Common myeloid progenitor, CD34-positive (primary cell): ENCODE measurements around the gene PI4KA.
A peak's percentile ranks its signal among the peaks of the same experiment; 100 is the strongest.

Experiments
- CTCF ChIA-PET: fragments of 350-600 bp; sonication (Branson Sonifier 250); formaldehyde crosslinking; loops from one replicate; lab custom pipeline; 2021; ENCODE audit warnings: antibody characterized with exemption; lab: Charles Lee
- POLR2A ChIA-PET: fragments of 350-600 bp; sonication (Branson Sonifier 250); formaldehyde crosslinking; loops from one replicate; lab custom pipeline; 2021; ENCODE audit warnings: antibody characterized with exemption; lab: Charles Lee
- DNase-seq, 3 donors: peaks; one replicate each; pipeline versions ENCODE4 v3.0.0 to v3.0.0-alpha.2; 2013
- H3K27ac ChIP-seq, 2 experiments: 1 replicate in 1 of 2; 2 replicates in 1 of 2; pipeline ENCODE4 v1.7.0; 2013; ENCODE audit warnings: inconsistent platforms in 2 of 2, low read length in 2 of 2, mild to moderate bottlenecking in 2 of 2, low read depth in 1 of 2, moderate library complexity in 1 of 2; ENCODE audit not compliant: severe bottlenecking in 2 of 2, insufficient read depth in 1 of 2, poor library complexity in 1 of 2
- H3K27me3 ChIP-seq, 5 experiments: replicated peaks in 2 of 5; 1 replicate in 3 of 5; 2 replicates in 2 of 5; pipeline versions ENCODE4 v1.6.1 to v1.7.0; 2013; ENCODE audit warnings: low read length in 4 of 5, mild to moderate bottlenecking in 2 of 5, moderate library complexity in 2 of 5, inconsistent platforms in 1 of 5; ENCODE audit not compliant: insufficient read depth in 5 of 5, control insufficient read depth in 4 of 5
- H3K36me3 ChIP-seq, 4 experiments: 1 replicate in 2 of 4; 2 replicates in 2 of 4; pipeline versions ENCODE4 v1.6.1 to v1.7.0; 2013; ENCODE audit warnings: low read length in 3 of 4, control low read depth in 1 of 4, mild to moderate bottlenecking in 1 of 4; ENCODE audit not compliant: control insufficient read depth in 4 of 4, insufficient read depth in 4 of 4
- H3K4me1 ChIP-seq, 4 experiments: 1 replicate in 3 of 4; 2 replicates in 1 of 4; pipeline versions ENCODE4 v1.6.1 to v1.7.1; 2013; ENCODE audit warnings: low read length in 3 of 4, mild to moderate bottlenecking in 3 of 4, control low read depth in 1 of 4, inconsistent platforms in 1 of 4, moderate library complexity in 1 of 4; ENCODE audit not compliant: control insufficient read depth in 4 of 4, insufficient read depth in 4 of 4; ENCODE audit errors: control extremely low read depth in 1 of 4
- H3K4me3 ChIP-seq, 7 experiments: 1 replicate in 4 of 7; 2 replicates in 3 of 7; pipeline versions ENCODE4 v1.5.1 to v1.7.0; 2013; ENCODE audit warnings: mild to moderate bottlenecking in 7 of 7, low read length in 6 of 7, moderate library complexity in 6 of 7, inconsistent platforms in 2 of 7, low read depth in 2 of 7, control low read depth in 1 of 7; ENCODE audit not compliant: insufficient read depth in 4 of 7, control insufficient read depth in 1 of 7; ENCODE audit errors: extremely low read depth in 1 of 7
- H3K9me3 ChIP-seq, 5 experiments: 1 replicate in 4 of 5; 2 replicates in 1 of 5; pipeline versions ENCODE4 v1.6.1 to v1.7.1; 2013; ENCODE audit warnings: low read length in 4 of 5, mild to moderate bottlenecking in 2 of 5, inconsistent platforms in 1 of 5, low read depth in 1 of 5, moderate library complexity in 1 of 5; ENCODE audit not compliant: control insufficient read depth in 4 of 5, insufficient read depth in 2 of 5; ENCODE audit errors: control extremely low read depth in 1 of 5
- WGBS: methylation state at CpG from one replicate; pipeline ENCODE4 v1.1.5; 2013; ENCODE audit not compliant: insufficient coverage; 5-methylcytosine and 5-hydroxymethylcytosine counted together

PI4KA gene

DNA sequence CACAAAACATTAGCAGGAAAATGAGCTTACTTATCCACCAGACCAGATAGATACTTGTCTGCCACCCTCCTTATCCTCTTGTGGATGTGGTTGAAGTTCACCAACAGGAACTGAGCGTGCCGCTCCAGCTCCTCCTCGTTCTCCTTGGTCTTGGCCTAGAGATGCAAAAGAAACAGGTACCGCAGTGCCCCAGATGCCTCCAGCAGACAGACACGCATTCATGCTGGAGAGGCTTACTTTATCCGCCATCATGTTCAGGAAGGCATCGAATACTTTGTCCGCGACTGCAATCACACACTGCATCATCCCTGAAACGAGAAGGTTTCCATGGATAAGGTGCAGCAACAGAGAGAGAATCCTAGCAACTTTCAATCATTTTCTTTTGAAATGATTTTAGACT, 105.7 kb downstream of the PI4KA start:
- no peak overlapping the region for H3K4me3 ChIP-seq
- H3K27ac ChIP-seq, result no peak overlapping the region
- no peaks in the 10 kb centered on the region for H3K27me3 ChIP-seq
- ChIA-PET POLR2A (no interaction called here), CTCF (interaction anchor here (0.9 kb wide), 2 partner anchors 8 to 9 kb away, joined by 4 read pairs; no protein-coding TSS in a partner anchor)
- no peaks in the 10 kb centered on the region for H3K9me3 ChIP-seq
- peaks cover 12 to 67% (median 36%) of the 10 kb centered on the region in 4 experiments for H3K36me3 ChIP-seq
- H3K4me1 ChIP-seq, result peaks cover 0 to 5% (median 1%) of the 10 kb centered on the region in 4 experiments
- WGBS, result 99% methylated on average over 9 of the region's 10 CpGs
- no peak for DNase-seq

- CTCF ChIA-PET, result interaction anchor here (0.9 to 2.6 kb wide), 3 partner anchors 9 to 32 kb away, joined by 4 to 8 read pairs (median 4); no protein-coding TSS in a partner anchor
Observed at GRCh38 chr22:20752104-20752741, 106.4 kb downstream of the PI4KA start.

GRCh38 chr22:20751185-20751851, 107.3 kb downstream of the PI4KA start:
- no peak overlapping the region for H3K4me3 ChIP-seq
- H3K27ac ChIP-seq, result no peak overlapping the region
- H3K36me3 ChIP-seq, result peaks cover 14 to 73% (median 50%) of the 10 kb centered on the region in 4 experiments
- 98% methylated on average over 18 of the region's 18 CpGs for WGBS
- H3K27me3 ChIP-seq, result no peaks in the 10 kb centered on the region
- ChIA-PET CTCF (interaction anchor here (1.1 to 2.6 kb wide), 2 partner anchors 9 to 33 kb away, joined by 4 to 8 read pairs; no protein-coding TSS in a partner anchor), POLR2A (no interaction called here)
- DNase-seq, result no peak
- H3K4me1 ChIP-seq, result peaks cover 0 to 5% (median 1%) of the 10 kb centered on the region in 4 experiments
- no peaks in the 10 kb centered on the region for H3K9me3 ChIP-seq

More at GRCh38 chr22:20752104-20752741, 106.4 kb downstream of the PI4KA start:
- H3K9me3 ChIP-seq, result no peaks in the 10 kb centered on the region
- peaks cover 0 to 5% (median 1%) of the 10 kb centered on the region in 4 experiments for H3K4me1 ChIP-seq
- peaks cover 13 to 69% (median 42%) of the 10 kb centered on the region in 4 experiments for H3K36me3 ChIP-seq
- 87% methylated on average over 7 of the region's 7 CpGs for WGBS
- no peak for DNase-seq
- no peaks in the 10 kb centered on the region for H3K27me3 ChIP-seq
- H3K4me3 ChIP-seq, result no peak overlapping the region
- POLR2A ChIA-PET, result no interaction called here
- no peak overlapping the region for H3K27ac ChIP-seq

- Histone ChIP-seq H3K27ac (peak overlapping the region in 1 of 2 experiments; percentile 1), H3K4me3 (no peak overlapping the region), H3K9me3 (no peaks in the 10 kb centered on the region), H3K4me1 (peaks cover 0 to 5% (median 1%) of the 10 kb centered on the region in 4 experiments), H3K36me3 (peaks cover 14 to 72% (median 49%) of the 10 kb centered on the region in 4 experiments), H3K27me3 (no peaks in the 10 kb centered on the region)
- ChIA-PET POLR2A (no interaction called here), CTCF (interaction anchor here (0.7 to 2.6 kb wide), 3 partner anchors 8 to 34 kb away, joined by 4 to 8 read pairs (median 4); no protein-coding TSS in a partner anchor)
- DNase-seq, result peak; percentile 20 to 80 (median 71)
- 76% methylated on average over 7 of the region's 9 CpGs for WGBS
Observed at GRCh38 chr22:20750461-20751184, 108.0 kb downstream of the PI4KA start.

DNA sequence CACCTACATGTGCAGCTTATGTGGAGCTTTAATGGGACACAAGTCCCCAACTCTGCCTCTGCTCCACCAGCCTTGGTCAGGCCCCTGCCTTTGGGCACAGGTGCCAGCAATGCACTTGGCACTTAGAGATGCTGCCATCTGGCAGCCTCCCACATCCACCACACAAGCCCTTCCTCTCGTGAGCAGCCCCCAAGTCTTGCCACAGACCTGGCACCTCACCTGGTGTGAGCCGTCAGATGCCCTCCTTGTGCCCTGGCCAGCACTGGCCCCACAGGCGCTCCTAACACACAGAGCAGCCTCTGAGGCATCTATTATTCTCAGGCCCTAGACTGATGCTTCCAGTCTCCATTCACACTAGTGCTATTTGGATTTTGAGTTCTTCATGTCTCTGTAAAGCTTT, 109.2 kb downstream of the PI4KA start:
- H3K27ac ChIP-seq, result no peak overlapping the region
- DNase-seq, result no peak
- POLR2A ChIA-PET, result no interaction called here
- H3K9me3 ChIP-seq, result no peaks in the 10 kb centered on the region
- H3K27me3 ChIP-seq, result no peaks in the 10 kb centered on the region
- CTCF ChIA-PET, result interaction anchor here (2.6 kb wide), 1 partner anchor 35 kb away, joined by 8 read pairs; no protein-coding TSS in a partner anchor
- H3K4me1 ChIP-seq, result peaks cover 0 to 5% (median 1%) of the 10 kb centered on the region in 4 experiments
- WGBS, result 88% methylated on average over 2 of the region's 3 CpGs
- H3K4me3 ChIP-seq, result no peak overlapping the region
- peaks cover 14 to 81% (median 55%) of the 10 kb centered on the region in 4 experiments for H3K36me3 ChIP-seq

DNA sequence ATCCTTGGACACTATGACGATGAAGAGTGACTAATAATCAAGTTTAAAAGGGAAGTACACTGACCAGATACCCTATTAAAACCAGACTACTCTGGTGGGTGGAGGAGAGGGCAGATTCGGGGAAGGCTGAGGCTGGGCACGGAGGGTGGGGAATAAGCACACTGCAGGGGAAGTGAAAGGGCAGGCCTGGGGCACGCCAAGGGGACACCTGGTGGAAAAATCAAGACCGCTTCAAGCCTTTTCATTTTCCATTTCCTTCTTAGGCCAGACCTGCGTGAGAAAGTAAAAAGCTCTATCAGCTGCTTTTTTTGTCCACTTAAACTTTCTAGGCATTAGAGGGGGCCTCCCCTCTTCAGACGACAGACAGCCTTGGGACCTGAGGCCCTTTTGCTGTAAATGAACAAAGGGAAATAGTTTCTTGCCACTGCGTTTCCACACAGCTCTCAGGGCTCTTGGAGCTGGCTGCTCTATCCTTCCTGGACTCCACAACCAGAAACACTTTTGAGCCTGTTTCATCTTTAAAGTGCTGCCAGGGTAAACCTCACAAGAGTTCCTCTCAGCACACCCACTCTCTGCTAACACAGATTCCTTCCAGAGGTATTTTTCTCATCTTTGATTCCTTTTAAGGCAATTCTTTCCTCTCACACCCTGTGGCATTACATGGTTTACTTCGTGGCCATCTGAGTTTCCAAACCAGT, 109.7 kb downstream of the PI4KA start:
- Histone ChIP-seq H3K9me3 (no peaks in the 10 kb centered on the region), H3K27ac (no peak overlapping the region), H3K4me3 (no peak overlapping the region), H3K4me1 (peaks cover 0 to 5% (median 1%) of the 10 kb centered on the region in 4 experiments), H3K27me3 (no peaks in the 10 kb centered on the region), H3K36me3 (peaks cover 14 to 85% (median 56%) of the 10 kb centered on the region in 4 experiments)
- ChIA-PET POLR2A (no interaction called here), CTCF (no interaction called here)
- DNase-seq, result no peak
- 96% methylated on average over 5 of the region's 9 CpGs for WGBS
